OCI-LY7 (cell line): ENCODE measurements around the gene MTMR2.

Source experiments
- EZH2phosphoT487 ChIP-seq: fragments of 200-600 bp; sonication (generic); IDR thresholded peaks from 2 replicates; pipeline ENCODE4 v1.6.1; 2018; ENCODE audit warnings: low read depth, borderline replicate concordance, mild to moderate bottlenecking, mixed run types, antibody characterized with exemption, low read length, moderate library complexity, mixed read lengths
- TF ChIP-seq, protein P1 (sequence below): fragments of 200-600 bp; sonication (generic); conservative IDR thresholded peaks from 2 replicates; pipeline ENCODE4 v1.5.1; 2014; ENCODE audit warnings: mild to moderate bottlenecking, antibody characterized with exemption, low read length, moderate library complexity, mixed read lengths

DNA sequence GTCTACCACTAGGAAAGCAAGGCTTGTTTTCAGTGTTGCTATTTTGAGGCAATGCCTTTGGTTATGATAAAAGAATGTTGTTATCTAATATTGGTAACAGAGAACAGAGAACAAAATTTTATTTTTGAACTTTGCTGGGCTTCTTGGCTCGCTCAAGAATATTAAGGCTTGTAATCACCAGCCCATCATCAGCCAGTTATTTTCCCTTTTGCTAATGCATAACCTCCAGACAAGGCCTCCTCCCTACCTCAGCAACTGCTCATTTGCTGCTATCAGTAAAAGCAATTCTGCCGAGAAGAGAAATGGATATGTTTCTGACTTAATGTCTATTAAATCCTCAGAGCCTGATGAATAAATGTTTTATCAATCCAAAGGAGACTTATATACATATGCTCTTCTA is 8.9 kb downstream of the MTMR2 start:
- TF ChIP-seq, protein P1, sequence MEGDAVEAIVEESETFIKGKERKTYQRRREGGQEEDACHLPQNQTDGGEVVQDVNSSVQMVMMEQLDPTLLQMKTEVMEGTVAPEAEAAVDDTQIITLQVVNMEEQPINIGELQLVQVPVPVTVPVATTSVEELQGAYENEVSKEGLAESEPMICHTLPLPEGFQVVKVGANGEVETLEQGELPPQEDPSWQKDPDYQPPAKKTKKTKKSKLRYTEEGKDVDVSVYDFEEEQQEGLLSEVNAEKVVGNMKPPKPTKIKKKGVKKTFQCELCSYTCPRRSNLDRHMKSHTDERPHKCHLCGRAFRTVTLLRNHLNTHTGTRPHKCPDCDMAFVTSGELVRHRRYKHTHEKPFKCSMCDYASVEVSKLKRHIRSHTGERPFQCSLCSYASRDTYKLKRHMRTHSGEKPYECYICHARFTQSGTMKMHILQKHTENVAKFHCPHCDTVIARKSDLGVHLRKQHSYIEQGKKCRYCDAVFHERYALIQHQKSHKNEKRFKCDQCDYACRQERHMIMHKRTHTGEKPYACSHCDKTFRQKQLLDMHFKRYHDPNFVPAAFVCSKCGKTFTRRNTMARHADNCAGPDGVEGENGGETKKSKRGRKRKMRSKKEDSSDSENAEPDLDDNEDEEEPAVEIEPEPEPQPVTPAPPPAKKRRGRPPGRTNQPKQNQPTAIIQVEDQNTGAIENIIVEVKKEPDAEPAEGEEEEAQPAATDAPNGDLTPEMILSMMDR, result no peak
- no peak for TF ChIP-seq EZH2phosphoT487
